ENCODE data around the gene MRPS27. TPM values are rescaled to one million over a fixed set of nuclear protein-coding genes. Genes with fewer than 3 reads are reported as not detected.
A peak's percentile ranks its signal among the peaks of the same experiment; 100 is the strongest.

Gene MRPS27
- polyA plus RNA-seq, 1 donor from 2014 or later, result 35.5 TPM

DNA sequence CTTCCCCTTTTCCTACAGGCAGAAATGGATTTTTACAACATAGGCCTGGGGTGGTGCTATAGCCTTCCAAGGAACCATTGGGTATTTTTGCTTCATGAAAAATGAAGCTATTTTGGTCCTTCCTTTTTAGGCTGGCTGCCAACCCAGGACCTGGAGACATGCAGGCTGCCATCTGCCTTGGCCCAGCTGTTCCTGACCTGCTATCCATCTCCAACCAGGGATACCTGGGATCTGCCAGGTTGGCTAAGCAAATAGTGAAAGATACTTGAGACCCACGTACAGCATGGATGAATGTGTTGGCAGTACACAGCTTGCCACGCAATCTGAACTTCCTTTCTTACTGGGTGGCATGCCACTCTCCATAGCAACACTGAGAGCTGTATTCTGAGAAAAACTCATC lies 31.1 kb downstream of the MRPS27 start:
- H3K27me3 Mint-ChIP-seq, result no peaks in the 10 kb centered on the region
- peaks cover 7% of the 10 kb centered on the region for H3K36me3 Mint-ChIP-seq
- H3K4me1 Mint-ChIP-seq, result peaks cover 20 to 45% (median 31%) of the 10 kb centered on the region in 3 donors
- peak overlapping the region in 1 of 3 donors; percentile 55 for H3K27ac Mint-ChIP-seq
- H3K9me3 Mint-ChIP-seq, result no peaks in the 10 kb centered on the region
- H3K4me3 Mint-ChIP-seq, result no peak overlapping the region

DNA sequence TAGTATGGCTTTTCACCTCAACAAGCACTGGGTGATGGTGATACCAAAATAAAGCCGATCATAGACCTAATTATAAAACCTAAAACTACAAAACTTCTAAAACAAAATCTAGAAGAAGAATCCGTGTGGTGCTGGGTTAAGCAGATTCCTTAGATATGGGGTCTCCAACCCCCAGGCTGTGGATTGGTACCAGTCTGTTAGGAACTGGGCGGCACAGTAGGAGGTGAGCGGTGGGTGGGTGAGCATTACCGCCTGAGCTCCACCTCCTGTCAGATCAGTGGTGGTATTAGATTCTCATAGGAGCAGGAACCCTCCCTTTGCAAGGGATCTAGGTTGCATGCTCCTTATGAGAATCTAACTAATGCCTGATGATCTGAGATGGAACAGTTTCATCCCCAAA lies 33.2 kb downstream of the MRPS27 start:
- peak overlapping the region in 1 of 3 donors; percentile 50 for H3K27ac Mint-ChIP-seq
- H3K4me3 Mint-ChIP-seq, result no peak overlapping the region
- H3K4me1 Mint-ChIP-seq, result peaks cover 12 to 35% (median 20%) of the 10 kb centered on the region in 3 donors
- no peaks in the 10 kb centered on the region for H3K27me3 Mint-ChIP-seq
- H3K9me3 Mint-ChIP-seq, result no peaks in the 10 kb centered on the region
- H3K36me3 Mint-ChIP-seq, result peaks cover 3% of the 10 kb centered on the region

- no peaks in the 10 kb centered on the region for H3K9me3 Mint-ChIP-seq
- H3K27ac Mint-ChIP-seq, result no peak overlapping the region
- peaks cover 3% of the 10 kb centered on the region for H3K36me3 Mint-ChIP-seq
- H3K27me3 Mint-ChIP-seq, result no peaks in the 10 kb centered on the region
- H3K4me3 Mint-ChIP-seq, result no peak overlapping the region
- peaks cover 13 to 31% (median 16%) of the 10 kb centered on the region in 3 donors for H3K4me1 Mint-ChIP-seq
Observed at GRCh38 chr5:72285424-72285821, 34.6 kb downstream of the MRPS27 start.

DNA sequence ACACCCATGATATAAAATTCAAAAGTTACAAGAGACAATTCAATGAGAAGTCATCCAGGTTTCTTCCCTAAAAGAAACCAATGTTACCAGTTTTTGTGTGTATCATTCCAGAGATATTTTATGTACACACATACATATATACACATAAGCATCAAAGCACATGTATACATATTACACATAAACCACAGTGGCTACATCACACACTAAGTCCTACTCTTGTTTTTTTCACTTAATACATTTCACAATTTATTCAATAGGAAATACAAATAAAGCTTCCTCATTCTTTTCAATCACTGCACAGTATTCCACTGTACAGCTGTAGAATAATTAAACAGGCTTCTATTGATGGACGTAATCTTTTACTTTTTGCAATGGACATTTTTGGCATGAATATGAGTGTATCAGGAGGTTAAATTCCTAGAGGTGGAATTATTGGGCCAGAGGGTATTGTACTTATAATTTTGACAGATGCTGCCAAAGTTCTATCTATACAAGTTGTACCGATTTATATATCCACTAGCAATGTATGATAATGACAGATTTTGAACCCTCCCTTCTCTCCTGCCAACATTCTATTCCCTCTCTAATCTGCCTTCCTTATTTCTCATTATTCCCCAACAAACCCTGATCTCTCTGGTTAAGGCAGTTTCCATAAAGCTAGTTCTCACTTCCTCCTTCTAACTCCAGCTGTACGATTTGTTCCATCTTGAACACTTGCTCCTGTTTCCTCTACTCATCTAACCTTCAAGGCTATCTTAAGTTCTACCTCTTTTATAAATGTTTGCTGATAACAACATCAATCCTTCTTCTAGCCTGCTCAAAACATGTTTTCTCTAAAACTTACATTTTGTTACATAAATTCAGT lies 35.2 kb downstream of the MRPS27 start:
- Mint-ChIP-seq H3K9me3 (no peaks in the 10 kb centered on the region), H3K27ac (no peak overlapping the region), H3K27me3 (no peaks in the 10 kb centered on the region)

DNA sequence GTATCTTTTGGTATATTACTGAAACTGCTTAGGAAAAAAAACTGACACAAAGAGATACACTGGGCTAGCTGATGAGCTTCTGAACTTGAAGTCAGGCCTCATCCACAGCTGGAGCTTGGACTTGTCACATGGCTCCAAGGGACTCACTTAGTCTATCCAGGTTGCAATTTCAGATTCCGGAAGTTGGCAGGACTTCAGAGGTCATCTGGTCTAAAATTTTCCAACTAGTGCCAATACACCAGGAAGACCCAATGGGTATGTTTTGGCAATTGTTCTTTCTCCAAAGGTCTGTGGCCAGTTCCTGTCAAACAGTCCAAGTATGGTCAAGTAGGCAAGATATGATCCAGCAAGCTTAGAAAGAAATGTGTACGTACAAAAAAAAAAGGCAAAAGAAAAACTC lies 36.7 kb downstream of the MRPS27 start:
- Mint-ChIP-seq H3K27ac (no peak overlapping the region), H3K36me3 (no peaks in the 10 kb centered on the region), H3K27me3 (no peaks in the 10 kb centered on the region)

More for the DNA sequence above, 35.2 kb downstream of the MRPS27 start:
- H3K4me3 Mint-ChIP-seq, result peak overlapping the region in 1 of 4 donors; percentile 43
- H3K36me3 Mint-ChIP-seq, result no peaks in the 10 kb centered on the region
- peaks cover 11 to 25% (median 13%) of the 10 kb centered on the region in 3 donors for H3K4me1 Mint-ChIP-seq

DNA sequence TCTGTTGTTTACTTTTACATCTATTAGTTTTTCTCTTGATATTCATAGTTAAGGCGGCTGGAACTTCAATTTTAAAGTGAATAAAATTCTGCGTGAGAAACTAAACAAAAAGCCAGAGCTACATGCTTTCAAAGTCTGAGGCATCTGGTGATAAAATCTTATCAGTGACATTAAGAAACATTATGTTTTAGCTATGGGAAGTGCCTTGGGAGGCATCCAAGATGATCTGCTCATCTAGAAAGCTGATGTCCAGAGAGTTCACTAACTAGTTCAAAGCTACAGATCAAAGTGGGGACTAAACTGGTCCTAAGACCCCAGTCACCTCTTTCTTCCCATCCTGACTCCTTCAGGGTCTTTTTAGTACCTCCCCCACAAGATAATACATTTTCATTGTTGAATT lies 37.2 kb downstream of the MRPS27 start:
- peaks cover 0 to 3% (median 0%) of the 10 kb centered on the region in 3 donors for H3K9me3 Mint-ChIP-seq
- no peak overlapping the region for H3K4me3 Mint-ChIP-seq
- H3K27ac Mint-ChIP-seq, result no peak overlapping the region
- H3K36me3 Mint-ChIP-seq, result no peaks in the 10 kb centered on the region
- no peaks in the 10 kb centered on the region for H3K27me3 Mint-ChIP-seq
- H3K4me1 Mint-ChIP-seq, result peaks cover 10 to 24% (median 13%) of the 10 kb centered on the region in 3 donors

More for the DNA sequence above, 36.7 kb downstream of the MRPS27 start:
- peaks cover 11 to 23% (median 13%) of the 10 kb centered on the region in 3 donors for H3K4me1 Mint-ChIP-seq
- peaks cover 0 to 2% (median 0%) of the 10 kb centered on the region in 3 donors for H3K9me3 Mint-ChIP-seq
- no peak overlapping the region for H3K4me3 Mint-ChIP-seq

- Mint-ChIP-seq H3K4me3 (no peak overlapping the region), H3K4me1 (peaks cover 9 to 24% (median 13%) of the 10 kb centered on the region in 3 donors), H3K27me3 (no peaks in the 10 kb centered on the region), H3K27ac (peak overlapping the region in 1 of 3 donors; percentile 38), H3K9me3 (peaks cover 0 to 3% (median 2%) of the 10 kb centered on the region in 3 donors), H3K36me3 (peaks cover 2% of the 10 kb centered on the region)
Observed at GRCh38 chr5:72281764-72282499, 38.1 kb downstream of the MRPS27 start.

DNA sequence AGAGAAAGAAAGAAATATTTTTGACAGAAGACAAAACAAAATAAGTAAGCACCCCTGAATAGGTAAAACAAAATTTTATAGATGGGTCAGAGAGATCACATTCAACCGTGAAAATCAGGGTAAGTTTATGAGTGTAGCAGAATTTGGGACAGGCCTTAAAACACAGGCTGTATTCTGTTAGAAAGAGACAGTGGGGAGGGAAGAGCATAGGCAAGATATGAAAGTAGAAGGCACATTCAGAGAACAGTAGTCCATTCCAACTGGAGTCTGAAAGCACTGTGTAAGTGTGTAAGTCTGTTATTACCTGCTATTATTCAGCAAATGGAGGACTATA lies 38.6 kb downstream of the MRPS27 start:
- Mint-ChIP-seq H3K27me3 (no peaks in the 10 kb centered on the region), H3K27ac (peak overlapping the region in 1 of 3 donors; percentile 89), H3K4me1 (peaks cover 9 to 24% (median 11%) of the 10 kb centered on the region in 3 donors), H3K36me3 (peaks cover 4% of the 10 kb centered on the region), H3K4me3 (no peak overlapping the region), H3K9me3 (peaks cover 0 to 3% (median 3%) of the 10 kb centered on the region in 3 donors)

GRCh38 chr5:72280581-72281069 lies 39.4 kb downstream of the MRPS27 start:
- Mint-ChIP-seq H3K27ac (no peak overlapping the region), H3K36me3 (peaks cover 7% of the 10 kb centered on the region)

DNA sequence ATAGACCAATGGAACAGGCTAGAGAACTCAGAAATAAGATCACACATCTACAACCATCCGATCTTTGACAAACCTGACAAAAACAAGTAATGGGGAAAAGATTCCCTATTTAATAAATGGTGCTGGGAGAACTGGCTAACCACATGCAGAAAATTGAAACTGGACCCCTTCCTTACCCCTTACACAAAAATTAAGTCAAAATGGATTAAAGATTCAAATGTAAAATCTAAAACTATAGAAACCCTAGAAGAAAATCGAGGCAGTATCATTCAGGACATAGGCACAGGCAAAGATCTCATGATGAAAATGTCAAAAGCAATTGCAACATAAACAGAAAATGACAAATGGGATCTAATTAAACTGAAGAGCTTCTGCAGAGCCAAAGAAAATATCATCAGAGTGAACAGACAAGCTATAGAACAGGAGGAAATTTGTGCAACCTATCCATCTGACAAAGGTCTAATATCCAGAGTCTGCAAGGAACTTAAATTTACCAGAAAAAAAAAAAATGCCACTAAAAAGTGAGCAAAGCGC lies 43.8 kb downstream of the MRPS27 start:
- Mint-ChIP-seq H3K9me3 (peaks cover 0 to 3% (median 3%) of the 10 kb centered on the region in 3 donors), H3K27ac (no peak overlapping the region), H3K4me1 (peaks cover under 1 to 5% (median 3%) of the 10 kb centered on the region in 3 donors), H3K27me3 (no peaks in the 10 kb centered on the region), H3K36me3 (peaks cover 9% of the 10 kb centered on the region), H3K4me3 (no peak overlapping the region)

More at GRCh38 chr5:72280581-72281069, 39.4 kb downstream of the MRPS27 start:
- no peak overlapping the region for H3K4me3 Mint-ChIP-seq
- H3K4me1 Mint-ChIP-seq, result peaks cover 9 to 19% (median 11%) of the 10 kb centered on the region in 3 donors
- no peaks in the 10 kb centered on the region for H3K27me3 Mint-ChIP-seq
- peaks cover 0 to 3% (median 3%) of the 10 kb centered on the region in 3 donors for H3K9me3 Mint-ChIP-seq

DNA sequence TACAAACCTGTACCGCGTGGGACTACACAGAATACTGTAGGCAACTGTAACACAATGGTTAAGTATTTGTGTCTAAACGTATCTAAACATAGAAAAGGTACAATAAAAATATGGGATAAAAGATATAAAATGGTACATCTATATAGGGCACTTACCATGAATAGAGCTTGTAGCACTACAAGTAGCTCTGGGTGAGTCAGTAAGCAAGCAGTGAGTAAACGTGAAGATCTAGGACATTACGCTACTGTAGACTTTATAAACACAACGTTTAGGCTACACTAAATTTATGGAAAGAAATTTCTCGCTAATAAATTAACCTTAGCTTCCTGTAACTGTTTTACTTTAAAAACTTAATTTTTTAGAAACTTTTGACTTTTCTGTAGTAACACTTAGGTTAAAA lies 46.5 kb downstream of the MRPS27 start:
- Mint-ChIP-seq H3K27ac (no peak overlapping the region), H3K36me3 (peaks cover 13% of the 10 kb centered on the region), H3K27me3 (no peaks in the 10 kb centered on the region), H3K4me3 (no peak overlapping the region), H3K9me3 (peaks cover 0 to 3% (median 3%) of the 10 kb centered on the region in 3 donors), H3K4me1 (peaks cover 2 to 9% (median 7%) of the 10 kb centered on the region in 3 donors)

DNA sequence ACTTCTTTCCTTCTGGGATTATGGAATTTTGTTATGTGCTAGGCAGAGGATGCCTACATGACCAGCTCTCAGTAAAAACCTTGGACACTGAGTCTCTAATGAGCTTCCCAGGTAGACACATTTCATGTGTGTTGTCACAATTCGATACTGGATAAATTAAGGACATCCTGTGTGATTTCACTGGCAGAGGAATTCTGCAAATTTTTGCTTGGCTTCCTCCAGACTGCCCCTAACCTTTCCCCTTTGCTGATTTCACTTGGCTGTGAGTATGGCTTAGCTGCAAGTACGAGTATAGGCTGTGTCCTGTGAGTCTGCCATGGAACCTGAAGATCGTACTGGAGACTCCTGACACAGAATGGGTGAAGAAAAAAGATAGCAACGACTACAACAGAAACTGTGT lies 47.6 kb downstream of the MRPS27 start:
- Mint-ChIP-seq H3K9me3 (peaks cover 0 to 3% (median 0%) of the 10 kb centered on the region in 3 donors), H3K36me3 (peaks cover 13% of the 10 kb centered on the region), H3K4me1 (peaks cover 2 to 9% (median 5%) of the 10 kb centered on the region in 3 donors), H3K4me3 (no peak overlapping the region), H3K27ac (no peak overlapping the region), H3K27me3 (no peaks in the 10 kb centered on the region)

DNA sequence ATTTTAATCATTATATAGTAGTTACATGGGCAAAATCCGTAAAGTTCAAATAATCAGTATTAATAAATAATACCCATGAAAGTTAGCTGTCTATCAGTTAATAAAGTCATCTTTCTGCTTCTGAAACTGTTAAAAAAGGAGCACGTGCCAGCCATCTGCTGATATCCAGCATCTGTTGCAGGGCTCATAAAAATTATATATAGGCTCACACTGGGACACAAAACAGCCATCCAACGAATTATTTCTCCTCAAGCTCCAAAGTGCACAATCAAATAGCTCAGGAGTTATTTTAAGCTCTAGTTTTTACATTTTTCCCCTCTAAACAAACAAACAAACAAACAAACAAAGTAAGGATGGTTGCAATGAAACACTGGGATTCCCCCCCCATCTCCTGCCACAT lies 48.3 kb downstream of the MRPS27 start:
- Mint-ChIP-seq H3K27me3 (no peaks in the 10 kb centered on the region), H3K36me3 (peaks cover 10% of the 10 kb centered on the region), H3K9me3 (no peaks in the 10 kb centered on the region), H3K4me3 (no peak overlapping the region), H3K4me1 (peaks cover 2 to 9% (median 5%) of the 10 kb centered on the region in 3 donors), H3K27ac (no peak overlapping the region)

- H3K9me3 Mint-ChIP-seq, result no peaks in the 10 kb centered on the region
- no peak overlapping the region for H3K27ac Mint-ChIP-seq
- no peaks in the 10 kb centered on the region for H3K27me3 Mint-ChIP-seq
- H3K4me3 Mint-ChIP-seq, result no peak overlapping the region
- peaks cover 5% of the 10 kb centered on the region for H3K36me3 Mint-ChIP-seq
- peaks cover 2 to 7% (median 5%) of the 10 kb centered on the region in 3 donors for H3K4me1 Mint-ChIP-seq
Observed at GRCh38 chr5:72270037-72270436, 50.0 kb downstream of the MRPS27 start.

- peak overlapping the region in 1 of 3 donors; percentile 50 for H3K27ac Mint-ChIP-seq
Observed at GRCh38 chr5:72269411-72269780, 50.6 kb downstream of the MRPS27 start.

More at GRCh38 chr5:72269411-72269780, 50.6 kb downstream of the MRPS27 start:
- Mint-ChIP-seq H3K4me1 (peaks cover 5 to 7% (median 5%) of the 10 kb centered on the region in 3 donors), H3K9me3 (no peaks in the 10 kb centered on the region), H3K27me3 (no peaks in the 10 kb centered on the region), H3K36me3 (peaks cover 5% of the 10 kb centered on the region), H3K4me3 (no peak overlapping the region)
